ENCODE measurements around the gene HMCN1.

HMCN1 gene

DNA sequence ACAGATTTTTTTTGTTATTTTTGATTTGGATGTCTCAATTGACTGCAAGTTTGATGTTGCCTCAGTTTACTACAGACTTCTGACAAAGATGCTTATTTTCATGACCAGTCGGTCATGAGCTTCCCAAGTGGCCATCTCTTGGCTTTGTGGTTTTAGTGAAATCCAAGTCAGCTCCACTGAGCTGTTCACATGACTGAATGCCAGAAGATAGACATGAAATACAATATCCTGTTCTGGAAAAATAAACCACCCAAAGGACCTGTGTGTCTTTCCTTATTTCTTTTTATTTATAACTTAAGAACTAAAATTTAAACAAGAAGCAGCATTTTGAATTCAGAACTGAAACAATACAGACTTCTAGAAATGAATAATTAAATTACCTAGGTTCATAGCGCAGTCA lies 89.3 kb downstream of the HMCN1 start:
- no peak overlapping the region for H3K4me3 ChIP-seq (ENCODE audit: low read depth, low read length)
- no peak for DNase-seq (ENCODE audit: low read depth)
- TF ChIP-seq, protein P1, sequence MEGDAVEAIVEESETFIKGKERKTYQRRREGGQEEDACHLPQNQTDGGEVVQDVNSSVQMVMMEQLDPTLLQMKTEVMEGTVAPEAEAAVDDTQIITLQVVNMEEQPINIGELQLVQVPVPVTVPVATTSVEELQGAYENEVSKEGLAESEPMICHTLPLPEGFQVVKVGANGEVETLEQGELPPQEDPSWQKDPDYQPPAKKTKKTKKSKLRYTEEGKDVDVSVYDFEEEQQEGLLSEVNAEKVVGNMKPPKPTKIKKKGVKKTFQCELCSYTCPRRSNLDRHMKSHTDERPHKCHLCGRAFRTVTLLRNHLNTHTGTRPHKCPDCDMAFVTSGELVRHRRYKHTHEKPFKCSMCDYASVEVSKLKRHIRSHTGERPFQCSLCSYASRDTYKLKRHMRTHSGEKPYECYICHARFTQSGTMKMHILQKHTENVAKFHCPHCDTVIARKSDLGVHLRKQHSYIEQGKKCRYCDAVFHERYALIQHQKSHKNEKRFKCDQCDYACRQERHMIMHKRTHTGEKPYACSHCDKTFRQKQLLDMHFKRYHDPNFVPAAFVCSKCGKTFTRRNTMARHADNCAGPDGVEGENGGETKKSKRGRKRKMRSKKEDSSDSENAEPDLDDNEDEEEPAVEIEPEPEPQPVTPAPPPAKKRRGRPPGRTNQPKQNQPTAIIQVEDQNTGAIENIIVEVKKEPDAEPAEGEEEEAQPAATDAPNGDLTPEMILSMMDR (IDR thresholded peaks at IDR 0.05; ENCODE audit: low read depth, low read length, missing control alignments): no peak

DNA sequence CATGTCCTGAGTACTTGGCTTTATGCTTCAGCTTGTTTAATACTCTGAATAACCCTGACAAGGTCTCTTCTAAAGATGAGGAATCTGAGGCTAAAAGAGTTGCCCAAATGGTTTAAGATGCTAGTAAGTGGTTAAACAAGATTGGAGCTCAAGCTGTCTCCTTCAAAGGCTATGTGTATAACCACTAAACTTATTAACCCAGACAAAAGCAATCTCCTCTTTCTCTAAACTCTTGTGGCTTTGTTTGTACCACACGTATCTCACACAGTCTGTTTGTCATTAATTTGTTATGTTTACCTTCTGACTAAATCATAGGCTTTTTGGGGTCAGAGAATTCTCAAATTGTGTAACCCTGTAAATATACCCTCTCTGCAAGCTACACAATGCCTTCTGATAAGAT lies 89.9 kb downstream of the HMCN1 start:
- DNase-seq (ENCODE audit: low read depth): no peak
- TF ChIP-seq, protein P1 (IDR thresholded peaks at IDR 0.05; ENCODE audit: low read depth, low read length, missing control alignments): no peak
- H3K4me3 ChIP-seq (ENCODE audit: low read depth, low read length): no peak overlapping the region

DNA sequence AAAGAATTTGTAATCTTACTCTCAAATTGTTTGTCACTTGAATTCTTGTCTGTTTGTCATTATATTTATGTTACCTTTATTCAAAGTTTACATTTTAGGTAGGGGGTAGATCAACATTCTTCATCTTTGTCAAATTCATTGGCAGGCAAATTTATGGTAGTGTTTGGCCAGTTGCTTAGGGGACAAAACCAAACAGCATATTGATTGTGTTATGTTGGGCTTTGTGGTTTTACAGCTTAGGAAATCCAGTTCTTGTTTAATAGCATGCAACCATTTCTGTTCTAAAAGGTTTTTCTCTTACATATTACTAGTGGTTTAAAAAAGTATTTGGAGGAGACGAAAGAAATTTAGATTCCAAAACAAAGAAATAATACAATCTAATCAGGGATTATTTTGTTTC lies 91.4 kb downstream of the HMCN1 start:
- no peak for DNase-seq (ENCODE audit: low read depth)
- TF ChIP-seq, protein P1 (IDR thresholded peaks at IDR 0.05; ENCODE audit: low read depth, low read length, missing control alignments): no peak
- H3K4me3 ChIP-seq (ENCODE audit: low read depth, low read length): no peak overlapping the region

DNA sequence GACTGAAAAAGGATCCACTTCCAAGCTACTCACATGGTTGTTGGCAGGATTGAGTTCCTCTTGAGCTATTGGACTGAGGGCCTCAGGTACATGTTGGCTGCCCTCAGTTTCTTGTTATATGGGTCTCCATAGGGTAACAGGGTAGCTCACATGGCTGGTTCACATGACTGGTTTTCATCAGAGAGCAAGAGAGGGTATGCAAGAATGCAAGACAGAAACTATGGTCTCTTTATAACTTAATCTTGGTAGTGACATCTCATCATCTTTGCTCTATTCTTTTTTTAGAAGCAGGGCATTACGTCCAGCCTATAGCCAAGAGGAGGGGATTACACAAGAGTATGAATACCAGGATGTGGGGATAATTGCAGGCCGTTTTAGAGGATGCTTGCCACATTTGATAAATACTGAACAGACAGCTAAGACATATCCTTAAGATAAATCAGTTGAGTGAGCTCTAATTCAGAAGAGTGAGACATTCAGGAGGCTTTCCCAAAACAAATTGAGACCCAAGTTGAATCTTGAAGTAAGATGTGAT lies 100.2 kb downstream of the HMCN1 start:
- TF ChIP-seq, protein P1 (IDR thresholded peaks at IDR 0.05; ENCODE audit: low read depth, low read length, missing control alignments): no peak
- no peak overlapping the region for H3K4me3 ChIP-seq (ENCODE audit: low read depth, low read length)
- no peak for DNase-seq (ENCODE audit: low read depth)

DNA sequence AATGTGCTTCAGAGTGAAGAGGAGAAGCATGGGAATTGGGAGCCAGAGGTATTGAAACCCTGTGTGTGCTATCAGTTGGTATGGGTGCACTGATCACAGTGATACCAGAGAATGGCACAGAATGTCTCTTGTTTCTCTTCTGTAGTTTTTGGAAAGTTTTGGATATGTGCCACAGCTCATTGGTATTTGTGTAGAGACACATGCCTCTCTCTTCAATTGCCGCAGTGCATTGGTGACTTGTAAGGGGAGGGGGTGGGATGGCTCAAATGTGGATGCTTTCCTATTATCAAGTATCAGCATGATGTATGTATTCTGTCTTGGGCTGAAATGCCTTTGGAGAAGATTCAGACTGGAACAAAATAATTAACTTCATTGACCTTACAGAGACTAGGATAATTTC lies 101.0 kb downstream of the HMCN1 start:
- TF ChIP-seq, protein P1 (IDR thresholded peaks at IDR 0.05; ENCODE audit: low read depth, low read length, missing control alignments): no peak
- DNase-seq (ENCODE audit: low read depth): no peak
- no peak overlapping the region for H3K4me3 ChIP-seq (ENCODE audit: low read depth, low read length)

DNA sequence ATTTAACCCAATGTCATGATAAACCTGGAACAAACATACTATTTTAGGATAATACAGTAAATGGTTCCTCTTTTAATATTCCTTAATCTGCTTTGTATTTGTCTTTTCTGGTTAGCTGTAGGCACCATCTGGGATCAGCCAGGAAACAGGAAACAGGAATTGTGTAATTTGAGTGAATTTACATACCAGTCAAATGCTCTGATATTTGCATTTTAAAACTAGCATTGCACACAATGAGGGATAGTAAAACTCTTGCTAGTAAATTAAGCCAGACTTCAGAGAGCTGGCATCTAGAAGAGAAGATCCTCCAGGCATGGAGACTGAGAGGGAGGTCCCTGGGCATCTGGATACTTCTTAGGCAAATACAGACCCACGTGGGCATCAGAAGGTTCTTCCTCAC lies 103.5 kb downstream of the HMCN1 start:
- no peak for DNase-seq (ENCODE audit: low read depth)
- H3K4me3 ChIP-seq (ENCODE audit: low read depth, low read length): no peak overlapping the region
- TF ChIP-seq, protein P1 (IDR thresholded peaks at IDR 0.05; ENCODE audit: low read depth, low read length, missing control alignments): no peak

DNA sequence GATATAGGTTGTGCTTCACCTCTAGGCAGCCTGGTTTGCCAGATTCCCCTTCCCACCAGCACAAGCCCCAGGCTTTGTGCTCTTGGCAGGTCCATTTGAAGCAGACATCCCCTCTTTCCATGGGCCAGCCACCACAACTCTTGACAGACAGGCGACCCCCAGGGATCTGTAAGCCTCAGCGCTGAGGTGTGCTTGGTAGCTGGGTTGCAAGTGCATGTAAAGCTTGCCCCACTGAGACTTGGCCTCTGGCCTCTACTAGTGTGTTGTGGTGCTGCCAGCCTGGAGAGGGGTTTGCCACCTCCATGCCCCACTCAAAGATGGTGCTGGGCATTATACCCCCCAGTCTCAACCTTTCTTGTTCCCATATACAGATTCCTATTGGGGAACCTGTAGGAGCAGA lies 103.9 kb downstream of the HMCN1 start:
- H3K4me3 ChIP-seq (ENCODE audit: low read depth, low read length): no peak overlapping the region
- TF ChIP-seq, protein P1 (IDR thresholded peaks at IDR 0.05; ENCODE audit: low read depth, low read length, missing control alignments): no peak
- no peak for DNase-seq (ENCODE audit: low read depth)

Data from GM12864 (cell line).